ENCODE results near the gene RGMA. TPM values are rescaled to one million over a fixed set of nuclear protein-coding genes. Genes with fewer than 3 reads are reported as not detected.

The RGMA gene
- total RNA-seq = 5.9 and 6.6 TPM in 2 replicates

GRCh38 chr15:93088981-93089726 is at the start of gene RGMA:
RGMA (minus strand) TSS chr15:93089211; CDS start chr15:93088932, 279 bp downstream.

Other genes with a start within 250 kb of the RGMA start
- gene CHD2, start 188.9 kb downstream of the RGMA start, total RNA-seq = 32.5 and 41.5 TPM in 2 replicates

All from airway epithelial cell (primary cell).